Nephron progenitor cell (in vitro differentiated cells): ENCODE measurements around the gene MLNR.

ENCODE experiments used
- DNase-seq: peaks from one replicate; pipeline ENCODE4 v3.0.0; 2021
- H3K27ac Mint-ChIP-seq: 2 replicates; pipeline ENCODE4 v1.8.0; 2021; ENCODE audit warnings: mild to moderate bottlenecking, moderate library complexity, mixed read lengths
- H3K27me3 Mint-ChIP-seq: 2 replicates; pipeline ENCODE4 v1.8.0; 2021; ENCODE audit warnings: mild to moderate bottlenecking, low read depth, mixed read lengths; ENCODE audit not compliant: poor library complexity
- H3K36me3 Mint-ChIP-seq: 2 replicates; pipeline ENCODE4 v1.8.0; 2021; ENCODE audit warnings: low read depth, mixed read lengths
- H3K4me1 Mint-ChIP-seq: 2 replicates; pipeline ENCODE4 v1.8.0; 2021; ENCODE audit warnings: mixed read lengths
- H3K4me3 Mint-ChIP-seq: 2 replicates; pipeline ENCODE4 v1.8.0; 2021; ENCODE audit warnings: mild to moderate bottlenecking, moderate library complexity, mixed read lengths
- H3K9me3 Mint-ChIP-seq: 2 replicates; pipeline ENCODE4 v1.8.0; 2021; ENCODE audit warnings: mild to moderate bottlenecking, moderate library complexity, mixed read lengths
- CTCF ChIP-seq: fragments of 200-600 bp; sonication (generic); IDR thresholded peaks from 2 replicates; pipeline ENCODE4 v1.5.0; 2021; ENCODE audit warnings: antibody characterized with exemption

Gene MLNR

DNA sequence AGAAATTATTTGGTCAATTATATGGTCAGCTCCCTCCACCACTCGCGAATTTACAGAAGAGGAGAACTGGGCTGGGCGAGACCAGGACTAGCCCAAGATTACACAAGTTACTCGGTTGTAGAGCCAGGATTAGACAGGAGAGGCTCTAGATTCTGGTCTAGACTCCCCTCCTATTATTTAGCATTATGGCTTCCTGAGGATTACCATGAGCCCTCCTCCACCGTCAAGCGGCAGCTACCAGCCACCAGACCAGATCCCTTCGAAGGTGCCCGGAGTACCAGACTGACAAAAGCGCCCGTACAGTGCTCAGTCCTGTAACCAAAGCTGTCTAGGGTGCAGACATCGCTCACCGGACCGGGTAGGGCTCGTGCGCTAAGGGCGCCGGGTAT, 497 bp upstream of the MLNR start:
- no peak for TF ChIP-seq CTCF
- peaks cover 30% of the 10 kb centered on the region for H3K4me1 Mint-ChIP-seq
- peaks cover 92% of the 10 kb centered on the region for H3K27me3 Mint-ChIP-seq
- H3K27ac Mint-ChIP-seq = no peak overlapping the region
- no peak for DNase-seq
- peaks cover 12% of the 10 kb centered on the region for H3K9me3 Mint-ChIP-seq
- no peaks in the 10 kb centered on the region for H3K36me3 Mint-ChIP-seq
- peak overlapping the region; percentile 58 for H3K4me3 Mint-ChIP-seq

GRCh38 chr13:49220856-49221589, 885 bp downstream of the MLNR start:
- H3K9me3 Mint-ChIP-seq = peaks cover 12% of the 10 kb centered on the region
- peak overlapping the region; percentile 74 for H3K4me3 Mint-ChIP-seq
- H3K36me3 Mint-ChIP-seq = no peaks in the 10 kb centered on the region
- TF ChIP-seq CTCF = no peak
- H3K27ac Mint-ChIP-seq = no peak overlapping the region
- peaks cover 23% of the 10 kb centered on the region for H3K4me1 Mint-ChIP-seq
- peak; percentile 34 for DNase-seq
- peaks cover 97% of the 10 kb centered on the region for H3K27me3 Mint-ChIP-seq

GRCh38 chr13:49221590-49221965, 1.4 kb downstream of the MLNR start:
- no peak for DNase-seq
- Mint-ChIP-seq H3K36me3 (no peaks in the 10 kb centered on the region), H3K4me1 (peaks cover 23% of the 10 kb centered on the region), H3K9me3 (peaks cover 12% of the 10 kb centered on the region), H3K4me3 (peak overlapping the region; percentile 74), H3K27ac (no peak overlapping the region), H3K27me3 (peaks cover 94% of the 10 kb centered on the region)
- no peak for TF ChIP-seq CTCF

GRCh38 chr13:49225223-49226042, 5.3 kb downstream of the MLNR start:
- DNase-seq = no peak
- TF ChIP-seq CTCF = no peak
- Mint-ChIP-seq H3K4me1 (peaks cover 13% of the 10 kb centered on the region), H3K36me3 (no peaks in the 10 kb centered on the region), H3K27ac (no peak overlapping the region), H3K27me3 (peaks cover 61% of the 10 kb centered on the region), H3K9me3 (peaks cover 7% of the 10 kb centered on the region), H3K4me3 (no peak overlapping the region)

DNA sequence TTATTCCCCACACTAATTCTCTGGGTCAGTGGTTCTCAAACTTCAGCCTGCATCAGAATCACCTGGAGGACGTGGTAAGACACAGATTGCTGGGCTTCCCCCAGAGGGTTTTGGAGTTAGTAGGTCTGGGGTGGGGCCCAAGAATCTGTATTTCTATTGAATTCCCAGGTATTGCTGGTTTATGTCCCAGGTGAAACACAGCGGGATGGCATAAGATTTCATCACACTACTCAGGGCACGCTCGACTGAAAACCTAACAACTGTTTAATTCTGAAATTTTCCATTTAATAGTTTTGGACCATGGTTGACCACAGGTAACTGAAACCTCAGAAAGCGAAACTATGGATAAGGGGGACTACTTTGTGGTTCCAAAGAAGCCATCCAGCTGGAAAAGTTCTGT, 6.5 kb downstream of the MLNR start:
- TF ChIP-seq CTCF = no peak
- H3K27ac Mint-ChIP-seq = no peak overlapping the region
- peaks cover 6% of the 10 kb centered on the region for H3K9me3 Mint-ChIP-seq
- no peaks in the 10 kb centered on the region for H3K36me3 Mint-ChIP-seq
- H3K4me3 Mint-ChIP-seq = no peak overlapping the region
- peaks cover 8% of the 10 kb centered on the region for H3K4me1 Mint-ChIP-seq
- H3K27me3 Mint-ChIP-seq = peaks cover 53% of the 10 kb centered on the region
- DNase-seq = no peak
